Panc1 (cell line): ENCODE results near the gene FNTB. TPM values are rescaled to one million over a fixed set of nuclear protein-coding genes. Genes with fewer than 3 reads are reported as not detected.

Source experiments
- ATAC-seq: fragments of 200-7000 bp; cut with Tn5 transposase; 2 replicates; pipeline ENCODE4 v1.9.1; 2020; ENCODE audit warnings: mild to moderate bottlenecking, moderate library complexity
- BruUV-seq: library from RNA; stranded (reverse); fragments of 400-500 nt; replicated peaks from 2 replicates; lab custom pipeline; 2021; lab: Mats Ljungman, UMichigan
- CTCF ChIA-PET: fragments of 300-600 bp; sonication (Branson Sonifier 250); formaldehyde crosslinking; loops from one replicate; lab custom pipeline; 2022; ENCODE audit warnings: antibody characterized with exemption; lab: Charles Lee
- POLR2A ChIA-PET: fragments of 300-600 bp; sonication (Branson Sonifier 250); formaldehyde crosslinking; loops from one replicate; lab custom pipeline; 2022; ENCODE audit warnings: antibody characterized with exemption; lab: Charles Lee
- DNase-seq: peaks from one replicate; pipeline ENCODE4 v3.0.0-alpha.2; 2010; ENCODE audit warnings: low read depth, low spot score
- H3K27ac ChIP-seq: 2 replicates; pipeline ENCODE4 v1.5.1; 2011; ENCODE audit warnings: mild to moderate bottlenecking, low read length, inconsistent platforms
- H3K27me3 ChIP-seq: fragments of 200-500 bp; sonication (Bioruptor generic); 2 replicates; pipeline ENCODE4 v1.6.0; 2014; ENCODE audit warnings: low read length, inconsistent platforms; ENCODE audit not compliant: control insufficient read depth, insufficient read depth
- H3K36me3 ChIP-seq: fragments of 200-500 bp; sonication (Bioruptor generic); 2 replicates; pipeline ENCODE4 v1.5.1; 2014; ENCODE audit warnings: inconsistent platforms, mild to moderate bottlenecking, low read length, moderate library complexity; ENCODE audit not compliant: control insufficient read depth, insufficient read depth
- H3K4me1 ChIP-seq: 2 replicates; pipeline ENCODE4 v1.5.1; 2011; ENCODE audit warnings: inconsistent platforms, mild to moderate bottlenecking, low read length, moderate library complexity; ENCODE audit not compliant: control insufficient read depth, insufficient read depth
- H3K4me3 ChIP-seq, 2 experiments: 2 replicates each; pipeline ENCODE4 v1.5.1; 2011 to 2012; ENCODE audit warnings: low read depth in 2 of 2, low read length in 2 of 2, mild to moderate bottlenecking in 2 of 2, inconsistent platforms in 1 of 2, moderate library complexity in 1 of 2
- H3K9me3 ChIP-seq: fragments of 200-500 bp; sonication (Bioruptor generic); 2 replicates; pipeline ENCODE4 v1.5.1; 2014; ENCODE audit warnings: low read depth, mild to moderate bottlenecking, inconsistent platforms, low read length, moderate library complexity; ENCODE audit not compliant: control insufficient read depth, insufficient read depth
- POLR2AphosphoS5 ChIP-seq: IDR thresholded peaks from 2 replicates; pipeline ENCODE4 v1.6.1; 2012; ENCODE audit warnings: mild to moderate bottlenecking, low read depth, low read length, moderate library complexity
- REST ChIP-seq, 2 experiments: IDR thresholded peaks; 2 replicates each; pipeline ENCODE4 v1.6.1; 2011 to 2012; ENCODE audit warnings: low read depth in 2 of 2, control low read depth in 1 of 2, low read length in 1 of 2, mild to moderate bottlenecking in 1 of 2, moderate library complexity in 1 of 2; ENCODE audit not compliant: insufficient read depth in 1 of 2
- SIN3A ChIP-seq: IDR thresholded peaks from 2 replicates; pipeline ENCODE4 v1.6.1; 2012; ENCODE audit warnings: low read depth, mild to moderate bottlenecking, low read length, moderate library complexity, borderline replicate concordance; ENCODE audit not compliant: insufficient read depth
- TCF7L2 ChIP-seq: IDR thresholded peaks from 2 replicates; pipeline ENCODE4 v1.6.1; 2011; ENCODE audit warnings: mild to moderate bottlenecking, low read depth, low read length, inconsistent platforms
- in situ Hi-C: cut with HindIII; loops from 2 replicates; pipeline ENCODE4 v1.10.0; 2016; ENCODE audit warnings: low sequenced_read_pairs, low pct_unique_long_range_greater_than_20kb
- intact Hi-C: fragments of 100-400 bp; cut with micrococcal nuclease; formaldehyde crosslinking; loops from one replicate; pipeline ENCODE4 v1.10.0; 2022; ENCODE audit not compliant: unreplicated experiment
- total RNA-seq: library from RNA; stranded (reverse); gene quantifications from one replicate; pipeline ENCODE4 v1.2.1, GENCODE V29; 2021; ENCODE audit not compliant: unreplicated experiment
- TF ChIP-seq, protein P1 (sequence below): fragments of 450-650 bp; IDR thresholded peaks from 2 replicates; pipeline ENCODE4 v1.5.1; 2017; ENCODE audit warnings: mild to moderate bottlenecking

Gene FNTB
- total RNA-seq, 1 experiment from 2014 or later = 13.3 TPM

GRCh38 chr14:64945431-64946178 lies 41.1 kb upstream of the FNTB start:
- no peak for ATAC-seq
- no peaks in the 10 kb centered on the region for H3K4me1 ChIP-seq
- in situ Hi-C loops = no loop called here
- no peaks in the 10 kb centered on the region for H3K27me3 ChIP-seq
- TF ChIP-seq REST (IDR thresholded peaks at IDR 0.05; ENCODE audit: insufficient read depth in 1 of 2, low read depth in 2 of 2, low read length in 1 of 2) (no peak), SIN3A (no peak), TCF7L2 (no peak), POLR2AphosphoS5 (no peak)
- no peaks in the 10 kb centered on the region for H3K36me3 ChIP-seq
- BruUV-seq = no TSS peak
- H3K27ac ChIP-seq = no peak overlapping the region
- intact Hi-C loops = no loop called here
- ChIA-PET POLR2A (interaction anchor here (0.6 kb wide), 1 partner anchor 1106 kb away, joined by 3 read pairs; no protein-coding TSS in a partner anchor), CTCF (no interaction called here)
- H3K9me3 ChIP-seq = no peaks in the 10 kb centered on the region
- no peak overlapping the region for H3K4me3 ChIP-seq
- no peak for DNase-seq

DNA sequence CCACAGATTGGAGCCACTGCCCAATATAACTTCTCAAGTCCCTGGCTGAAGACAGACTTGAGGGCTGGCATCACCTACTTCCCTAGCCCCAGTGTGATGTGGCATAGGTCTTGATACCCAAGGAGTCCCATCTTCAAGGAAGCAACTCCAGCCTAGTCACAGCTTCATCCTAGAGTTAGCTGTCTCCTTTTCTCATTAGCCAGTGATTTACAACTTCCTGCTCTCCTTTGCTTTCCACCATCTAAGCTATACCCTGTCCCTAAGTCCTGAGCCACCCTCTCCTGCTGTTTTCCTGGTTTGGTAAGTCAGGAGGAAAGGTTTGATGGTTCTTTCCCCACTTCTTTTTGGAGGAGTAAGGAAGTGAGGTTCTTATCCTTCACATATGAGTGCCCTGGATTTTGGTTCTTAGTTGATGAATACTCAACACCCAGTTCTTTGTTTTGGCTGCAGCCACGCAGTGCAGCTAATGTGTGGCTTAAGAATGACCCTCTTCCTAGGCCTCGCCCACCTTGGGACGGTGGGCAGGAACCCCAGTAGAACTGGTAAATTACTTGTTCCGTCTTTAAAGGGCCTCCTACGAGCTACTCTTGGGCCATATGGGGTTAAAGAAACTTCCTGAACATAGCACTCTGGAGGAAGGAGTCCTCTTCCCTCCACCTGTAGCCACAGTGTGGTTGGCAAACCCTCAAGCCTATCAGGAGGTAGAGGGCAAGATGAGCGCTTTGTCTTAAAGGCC lies 40.2 kb upstream of the FNTB start:
- no peaks in the 10 kb centered on the region for H3K36me3 ChIP-seq
- no TSS peak for BruUV-seq
- no peaks in the 10 kb centered on the region for H3K9me3 ChIP-seq
- H3K27ac ChIP-seq = no peak overlapping the region
- ChIA-PET CTCF (no interaction called here), POLR2A (no interaction called here)
- DNase-seq (no peak), ATAC-seq (no peak)
- no peaks in the 10 kb centered on the region for H3K4me1 ChIP-seq
- in situ Hi-C loops = no loop called here
- H3K27me3 ChIP-seq = no peaks in the 10 kb centered on the region
- intact Hi-C loops = no loop called here
- TF ChIP-seq SIN3A (no peak), REST (IDR thresholded peaks at IDR 0.05; ENCODE audit: insufficient read depth in 1 of 2, low read depth in 2 of 2, low read length in 1 of 2) (no peak)
- TF ChIP-seq, protein P1, sequence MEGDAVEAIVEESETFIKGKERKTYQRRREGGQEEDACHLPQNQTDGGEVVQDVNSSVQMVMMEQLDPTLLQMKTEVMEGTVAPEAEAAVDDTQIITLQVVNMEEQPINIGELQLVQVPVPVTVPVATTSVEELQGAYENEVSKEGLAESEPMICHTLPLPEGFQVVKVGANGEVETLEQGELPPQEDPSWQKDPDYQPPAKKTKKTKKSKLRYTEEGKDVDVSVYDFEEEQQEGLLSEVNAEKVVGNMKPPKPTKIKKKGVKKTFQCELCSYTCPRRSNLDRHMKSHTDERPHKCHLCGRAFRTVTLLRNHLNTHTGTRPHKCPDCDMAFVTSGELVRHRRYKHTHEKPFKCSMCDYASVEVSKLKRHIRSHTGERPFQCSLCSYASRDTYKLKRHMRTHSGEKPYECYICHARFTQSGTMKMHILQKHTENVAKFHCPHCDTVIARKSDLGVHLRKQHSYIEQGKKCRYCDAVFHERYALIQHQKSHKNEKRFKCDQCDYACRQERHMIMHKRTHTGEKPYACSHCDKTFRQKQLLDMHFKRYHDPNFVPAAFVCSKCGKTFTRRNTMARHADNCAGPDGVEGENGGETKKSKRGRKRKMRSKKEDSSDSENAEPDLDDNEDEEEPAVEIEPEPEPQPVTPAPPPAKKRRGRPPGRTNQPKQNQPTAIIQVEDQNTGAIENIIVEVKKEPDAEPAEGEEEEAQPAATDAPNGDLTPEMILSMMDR = no peak
- H3K4me3 ChIP-seq = no peak overlapping the region
